ENCODE data around the gene SFSWAP.

Gene SFSWAP

GRCh38 chr12:131847456-131847855 is 136.6 kb downstream of the SFSWAP start:
- Histone ChIP-seq H3K27me3 (ENCODE audit: insufficient read depth, poor library complexity, severe bottlenecking) (no peaks in the 10 kb centered on the region), H3K4me3 (replicated peaks; ENCODE audit: insufficient read depth, low read length) (no peak overlapping the region), H3K27ac (replicated peaks) (no peak overlapping the region)
- no peak for DNase-seq (ENCODE audit: low read depth in 1 of 2, low spot score in 1 of 2)
- TF ChIP-seq POLR2AphosphoS5 (IDR thresholded peaks at IDR 0.05; ENCODE audit: low read depth): no peak
- TF ChIP-seq SPI1 (IDR thresholded peaks at IDR 0.05; ENCODE audit: borderline replicate concordance, low read depth): no peak
- TF ChIP-seq CTCF (IDR thresholded peaks at IDR 0.05; ENCODE audit: insufficient read depth, low read length): no peak
- TF ChIP-seq REST (IDR thresholded peaks at IDR 0.05; ENCODE audit: insufficient replicate concordance, low read depth): no peak
- TF ChIP-seq GABPA (IDR thresholded peaks at IDR 0.05; ENCODE audit: low read depth): no peak

- no peak for TF ChIP-seq REST (IDR thresholded peaks at IDR 0.05; ENCODE audit: insufficient replicate concordance, low read depth)
- no peak for TF ChIP-seq CTCF (IDR thresholded peaks at IDR 0.05; ENCODE audit: insufficient read depth, low read length)
- no peak for TF ChIP-seq GABPA (IDR thresholded peaks at IDR 0.05; ENCODE audit: low read depth)
- TF ChIP-seq SPI1 (IDR thresholded peaks at IDR 0.05; ENCODE audit: borderline replicate concordance, low read depth): no peak
- no peak for TF ChIP-seq POLR2AphosphoS5 (IDR thresholded peaks at IDR 0.05; ENCODE audit: low read depth)
- H3K27ac ChIP-seq (replicated peaks): no peak overlapping the region
Measured at GRCh38 chr12:131848753-131849152, 137.9 kb downstream of the SFSWAP start.

More at GRCh38 chr12:131848753-131849152, 137.9 kb downstream of the SFSWAP start:
- Histone ChIP-seq H3K4me3 (replicated peaks; ENCODE audit: insufficient read depth, low read length) (no peak overlapping the region), H3K27me3 (ENCODE audit: insufficient read depth, poor library complexity, severe bottlenecking) (no peaks in the 10 kb centered on the region)
- DNase-seq (ENCODE audit: low read depth in 1 of 2, low spot score in 1 of 2): no peak

Data from HL-60 (cell line).